HEK293 (cell line): Measurements from ENCODE around the gene POLR3A.

Source experiments
- CTCF ChIP-seq: fragments of 450-650 bp; formaldehyde crosslinking; IDR thresholded peaks from 2 replicates; pipeline ENCODE4 v1.5.1; 2016; ENCODE audit warnings: missing biosample characterization, missing genetic modification characterization
- SP2 ChIP-seq: fragments of 450-650 bp; formaldehyde crosslinking; IDR thresholded peaks from 2 replicates; pipeline ENCODE4 v1.5.1; 2016; ENCODE audit warnings: missing biosample characterization, missing genetic modification characterization
- ZEB2 ChIP-seq: fragments of 450-650 bp; formaldehyde crosslinking; IDR thresholded peaks from 2 replicates; pipeline ENCODE4 v1.5.1; 2016; ENCODE audit warnings: missing biosample characterization, missing genetic modification characterization
- ZNF121 ChIP-seq: fragments of 450-650 bp; formaldehyde crosslinking; IDR thresholded peaks from 2 replicates; pipeline ENCODE4 v1.5.1; 2016; ENCODE audit warnings: missing biosample characterization, missing genetic modification characterization
- ZNF530 ChIP-seq: fragments of 450-650 bp; formaldehyde crosslinking; IDR thresholded peaks from 2 replicates; pipeline ENCODE4 v1.5.1; 2016; ENCODE audit warnings: low read depth, missing biosample characterization, missing genetic modification characterization
- ZNF624 ChIP-seq: fragments of 450-650 bp; formaldehyde crosslinking; IDR thresholded peaks from 2 replicates; pipeline ENCODE4 v1.5.1; 2017; ENCODE audit warnings: missing biosample characterization, missing genetic modification characterization
- ZNF629 ChIP-seq: fragments of 450-650 bp; formaldehyde crosslinking; IDR thresholded peaks from 2 replicates; pipeline ENCODE4 v1.5.1; 2017; ENCODE audit warnings: missing biosample characterization, missing genetic modification characterization
- ZNF692 ChIP-seq: fragments of 450-650 bp; formaldehyde crosslinking; IDR thresholded peaks from 2 replicates; pipeline ENCODE4 v1.5.1; 2016; ENCODE audit warnings: missing biosample characterization, missing genetic modification characterization
- TF ChIP-seq, protein P1 (sequence below): fragments of 450-650 bp; formaldehyde crosslinking; IDR thresholded peaks from 2 replicates; pipeline ENCODE4 v1.5.1; 2016; ENCODE audit warnings: missing biosample characterization, missing genetic modification characterization
- TF ChIP-seq, protein P2 (sequence below): fragments of 450-650 bp; formaldehyde crosslinking; IDR thresholded peaks from 2 replicates; pipeline ENCODE4 v1.5.1; 2016; ENCODE audit warnings: missing biosample characterization, missing genetic modification characterization, low read depth
- TF ChIP-seq, protein P3 (sequence below): fragments of 450-650 bp; formaldehyde crosslinking; IDR thresholded peaks from 2 replicates; pipeline ENCODE4 v1.5.1; 2016; ENCODE audit warnings: missing biosample characterization, missing genetic modification characterization

- TF ChIP-seq, protein P1, sequence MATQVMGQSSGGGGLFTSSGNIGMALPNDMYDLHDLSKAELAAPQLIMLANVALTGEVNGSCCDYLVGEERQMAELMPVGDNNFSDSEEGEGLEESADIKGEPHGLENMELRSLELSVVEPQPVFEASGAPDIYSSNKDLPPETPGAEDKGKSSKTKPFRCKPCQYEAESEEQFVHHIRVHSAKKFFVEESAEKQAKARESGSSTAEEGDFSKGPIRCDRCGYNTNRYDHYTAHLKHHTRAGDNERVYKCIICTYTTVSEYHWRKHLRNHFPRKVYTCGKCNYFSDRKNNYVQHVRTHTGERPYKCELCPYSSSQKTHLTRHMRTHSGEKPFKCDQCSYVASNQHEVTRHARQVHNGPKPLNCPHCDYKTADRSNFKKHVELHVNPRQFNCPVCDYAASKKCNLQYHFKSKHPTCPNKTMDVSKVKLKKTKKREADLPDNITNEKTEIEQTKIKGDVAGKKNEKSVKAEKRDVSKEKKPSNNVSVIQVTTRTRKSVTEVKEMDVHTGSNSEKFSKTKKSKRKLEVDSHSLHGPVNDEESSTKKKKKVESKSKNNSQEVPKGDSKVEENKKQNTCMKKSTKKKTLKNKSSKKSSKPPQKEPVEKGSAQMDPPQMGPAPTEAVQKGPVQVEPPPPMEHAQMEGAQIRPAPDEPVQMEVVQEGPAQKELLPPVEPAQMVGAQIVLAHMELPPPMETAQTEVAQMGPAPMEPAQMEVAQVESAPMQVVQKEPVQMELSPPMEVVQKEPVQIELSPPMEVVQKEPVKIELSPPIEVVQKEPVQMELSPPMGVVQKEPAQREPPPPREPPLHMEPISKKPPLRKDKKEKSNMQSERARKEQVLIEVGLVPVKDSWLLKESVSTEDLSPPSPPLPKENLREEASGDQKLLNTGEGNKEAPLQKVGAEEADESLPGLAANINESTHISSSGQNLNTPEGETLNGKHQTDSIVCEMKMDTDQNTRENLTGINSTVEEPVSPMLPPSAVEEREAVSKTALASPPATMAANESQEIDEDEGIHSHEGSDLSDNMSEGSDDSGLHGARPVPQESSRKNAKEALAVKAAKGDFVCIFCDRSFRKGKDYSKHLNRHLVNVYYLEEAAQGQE (tag by site-specific recombination): no peak
- TF ChIP-seq ZNF692 (tag by site-specific recombination) (no peak), CTCF (tag by site-specific recombination) (no peak), ZNF624 (tag by site-specific recombination) (no peak), ZNF121 (tag by site-specific recombination) (no peak), ZEB2 (no peak), ZNF629 (tag by site-specific recombination) (no peak), SP2 (tag by site-specific recombination) (no peak), ZNF530 (tag by site-specific recombination) (no peak)
- TF ChIP-seq, protein P2, sequence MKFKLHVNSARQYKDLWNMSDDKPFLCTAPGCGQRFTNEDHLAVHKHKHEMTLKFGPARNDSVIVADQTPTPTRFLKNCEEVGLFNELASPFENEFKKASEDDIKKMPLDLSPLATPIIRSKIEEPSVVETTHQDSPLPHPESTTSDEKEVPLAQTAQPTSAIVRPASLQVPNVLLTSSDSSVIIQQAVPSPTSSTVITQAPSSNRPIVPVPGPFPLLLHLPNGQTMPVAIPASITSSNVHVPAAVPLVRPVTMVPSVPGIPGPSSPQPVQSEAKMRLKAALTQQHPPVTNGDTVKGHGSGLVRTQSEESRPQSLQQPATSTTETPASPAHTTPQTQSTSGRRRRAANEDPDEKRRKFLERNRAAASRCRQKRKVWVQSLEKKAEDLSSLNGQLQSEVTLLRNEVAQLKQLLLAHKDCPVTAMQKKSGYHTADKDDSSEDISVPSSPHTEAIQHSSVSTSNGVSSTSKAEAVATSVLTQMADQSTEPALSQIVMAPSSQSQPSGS (tag by site-specific recombination): no peak
- TF ChIP-seq, protein P3, sequence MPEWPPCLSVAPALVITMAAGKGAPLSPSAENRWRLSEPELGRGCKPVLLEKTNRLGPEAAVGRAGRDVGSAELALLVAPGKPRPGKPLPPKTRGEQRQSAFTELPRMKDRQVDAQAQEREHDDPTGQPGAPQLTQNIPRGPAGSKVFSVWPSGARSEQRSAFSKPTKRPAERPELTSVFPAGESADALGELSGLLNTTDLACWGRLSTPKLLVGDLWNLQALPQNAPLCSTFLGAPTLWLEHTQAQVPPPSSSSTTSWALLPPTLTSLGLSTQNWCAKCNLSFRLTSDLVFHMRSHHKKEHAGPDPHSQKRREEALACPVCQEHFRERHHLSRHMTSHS (tag by site-specific recombination): no peak
Observed at GRCh38 chr10:77977016-77977415, 52.3 kb downstream of the POLR3A start.
